CD4-positive, alpha-beta T cell (primary cell): ENCODE results near the gene ONECUT3. TPM values are rescaled to one million over a fixed set of nuclear protein-coding genes. Genes with fewer than 3 reads are reported as not detected.

Experiments used
- ATAC-seq: fragments of 200-7000 bp; cut with Tn5 transposase; one replicate; pipeline ENCODE4 v1.10.0; 2022; ENCODE audit warnings: mild to moderate bottlenecking; ENCODE audit not compliant: poor library complexity
- CTCF ChIA-PET: fragments of 350-600 bp; sonication (Branson Sonifier 250); formaldehyde crosslinking; loops from one replicate; lab custom pipeline; 2021; ENCODE audit warnings: antibody characterized with exemption, inconsistent platforms; lab: Charles Lee
- POLR2A ChIA-PET: fragments of 350-600 bp; sonication (Branson Sonifier 250); formaldehyde crosslinking; loops from one replicate; lab custom pipeline; 2021; ENCODE audit warnings: antibody characterized with exemption, inconsistent platforms; lab: Charles Lee
- DNase-seq, 14 experiments: peaks; one replicate each; pipeline ENCODE4 v3.0.0-alpha.2; 2013 to 2020; ENCODE audit warnings: mixed read lengths in 2 of 14
- H3K27ac ChIP-seq, 2 donors: one replicate each; pipeline versions ENCODE4 v1.5.1 to v1.7.0; 2013; ENCODE audit warnings: low read length in 2 of 2, low read depth in 1 of 2, mild to moderate bottlenecking in 1 of 2
- H3K27me3 ChIP-seq, 2 experiments: 1 replicate in 1 of 2; 2 replicates in 1 of 2; pipeline versions ENCODE4 v1.6.1 to v1.7.0; 2013; ENCODE audit warnings: low read length in 2 of 2, control low read depth in 1 of 2, mild to moderate bottlenecking in 1 of 2, moderate library complexity in 1 of 2; ENCODE audit not compliant: insufficient read depth in 2 of 2, control insufficient read depth in 1 of 2
- H3K36me3 ChIP-seq: one replicate; pipeline ENCODE4 v1.6.1; 2013; ENCODE audit warnings: low read length, control low read depth; ENCODE audit not compliant: insufficient read depth
- H3K4me1 ChIP-seq: one replicate; pipeline ENCODE4 v1.6.1; 2013; ENCODE audit warnings: low read length, control low read depth; ENCODE audit not compliant: insufficient read depth
- H3K4me3 ChIP-seq: one replicate; pipeline ENCODE4 v1.5.1; 2013; ENCODE audit warnings: mild to moderate bottlenecking, low read length, moderate library complexity
- H3K9me3 ChIP-seq, 2 experiments: 1 replicate in 1 of 2; 2 replicates in 1 of 2; pipeline versions ENCODE4 v1.6.1 to v1.7.0; 2013; ENCODE audit warnings: low read length in 2 of 2, mild to moderate bottlenecking in 2 of 2, control low read depth in 1 of 2, moderate library complexity in 1 of 2; ENCODE audit not compliant: control insufficient read depth in 1 of 2, insufficient read depth in 1 of 2
- H3K27ac Mint-ChIP-seq: one replicate; pipeline ENCODE4 v1.8.0; 2020; ENCODE audit warnings: mixed read lengths
- H3K27me3 Mint-ChIP-seq: one replicate; pipeline ENCODE4 v1.8.0; 2021; ENCODE audit warnings: mixed read lengths
- H3K36me3 Mint-ChIP-seq: one replicate; pipeline ENCODE4 v1.8.0; 2021; ENCODE audit warnings: low read depth, mixed read lengths
- H3K4me1 Mint-ChIP-seq: one replicate; pipeline ENCODE4 v1.8.0; 2021; ENCODE audit warnings: low read depth, mixed read lengths
- H3K4me3 Mint-ChIP-seq: one replicate; pipeline ENCODE4 v1.8.0; 2020; ENCODE audit warnings: mild to moderate bottlenecking, mixed read lengths
- H3K9me3 Mint-ChIP-seq: one replicate; pipeline ENCODE4 v1.8.0; 2020; ENCODE audit warnings: mixed read lengths
- CTCF ChIP-seq: fragments of 200-600 bp; IDR thresholded peaks from one replicate; pipeline ENCODE4 v1.8.0; 2022; ENCODE audit warnings: antibody characterized with exemption, mild to moderate bottlenecking
- intact Hi-C, 2 experiments: fragments of 100-400 bp; cut with DNase I in 1 of 2; cut with micrococcal nuclease in 1 of 2; formaldehyde crosslinking; loops; one replicate each; pipeline versions ENCODE4 v1.15.1 to v1.9.0; 2023 to 2025; cut with DNase I, micrococcal nuclease
- total RNA-seq, 174 experiments: library from RNA in 2 of 174; stranded (reverse) in 2 of 174; gene quantifications; one replicate each; pipeline ENCODE4 v1.2.3 and lab custom pipeline; 2021 to 2026

Gene ONECUT3
- total RNA-seq, 2 experiments from 2014 or later, result not detected

GRCh38 chr19:1755467-1756171 is 2.3 kb downstream of the ONECUT3 start:
- no peak overlapping the region for H3K27ac ChIP-seq
- H3K9me3 ChIP-seq, result peaks cover 0 to 38% of the 10 kb centered on the region in 2 experiments
- H3K36me3 ChIP-seq, result no peaks in the 10 kb centered on the region
- peaks cover 64% of the 10 kb centered on the region for H3K27me3 Mint-ChIP-seq
- H3K4me3 ChIP-seq, result no peak overlapping the region
- no peak overlapping the region for H3K27ac Mint-ChIP-seq
- ATAC-seq (no peak), DNase-seq (no peak)
- ChIA-PET CTCF (no interaction called here), POLR2A (no interaction called here)
- intact Hi-C loops, result no loop called here
- H3K4me3 Mint-ChIP-seq, result peak overlapping the region; percentile 61
- no peak for TF ChIP-seq CTCF
- H3K4me1 Mint-ChIP-seq, result no peaks in the 10 kb centered on the region
- H3K9me3 Mint-ChIP-seq, result no peaks in the 10 kb centered on the region
- peaks cover 71 to 78% of the 10 kb centered on the region in 2 experiments for H3K27me3 ChIP-seq
- peaks cover 26% of the 10 kb centered on the region for H3K4me1 ChIP-seq
- H3K36me3 Mint-ChIP-seq, result no peaks in the 10 kb centered on the region

- H3K9me3 ChIP-seq, result peaks cover 0 to 33% of the 10 kb centered on the region in 2 experiments
- no peak for TF ChIP-seq CTCF
- CTCF ChIA-PET, result no interaction called here
- POLR2A ChIA-PET, result no interaction called here
- intact Hi-C loops, result no loop called here
- H3K4me3 Mint-ChIP-seq, result no peak overlapping the region
- no peak overlapping the region for H3K27ac Mint-ChIP-seq
- no peaks in the 10 kb centered on the region for H3K36me3 Mint-ChIP-seq
- no peaks in the 10 kb centered on the region for H3K36me3 ChIP-seq
- H3K4me3 ChIP-seq, result no peak overlapping the region
- peaks cover 24% of the 10 kb centered on the region for H3K4me1 ChIP-seq
- ATAC-seq (no peak), DNase-seq (no peak)
- H3K27me3 Mint-ChIP-seq, result peaks cover 64% of the 10 kb centered on the region
- peaks cover 68 to 78% of the 10 kb centered on the region in 2 experiments for H3K27me3 ChIP-seq
- H3K9me3 Mint-ChIP-seq, result no peaks in the 10 kb centered on the region
- H3K4me1 Mint-ChIP-seq, result no peaks in the 10 kb centered on the region
- H3K27ac ChIP-seq, result no peak overlapping the region
Observed at GRCh38 chr19:1756264-1756663, 3.0 kb downstream of the ONECUT3 start.

- no peak for DNase-seq
- POLR2A ChIA-PET, result no interaction called here
- CTCF ChIA-PET, result no interaction called here
- no peaks in the 10 kb centered on the region for H3K36me3 Mint-ChIP-seq
- Histone ChIP-seq H3K27ac (no peak overlapping the region), H3K27me3 (peaks cover 68 to 78% of the 10 kb centered on the region in 2 experiments), H3K4me3 (no peak overlapping the region), H3K9me3 (peaks cover 0 to 28% of the 10 kb centered on the region in 2 experiments), H3K36me3 (no peaks in the 10 kb centered on the region), H3K4me1 (peaks cover 24% of the 10 kb centered on the region)
- H3K27me3 Mint-ChIP-seq, result peaks cover 64% of the 10 kb centered on the region
- intact Hi-C loops, result no loop called here
- TF ChIP-seq CTCF, result no peak
- no peaks in the 10 kb centered on the region for H3K4me1 Mint-ChIP-seq
- no peak for ATAC-seq
- H3K4me3 Mint-ChIP-seq, result no peak overlapping the region
- H3K9me3 Mint-ChIP-seq, result no peaks in the 10 kb centered on the region
- H3K27ac Mint-ChIP-seq, result no peak overlapping the region
Observed at GRCh38 chr19:1756705-1757465, 3.6 kb downstream of the ONECUT3 start.
